BJ (cell line): Measurements from ENCODE around the gene TAAR8. TPM values are rescaled to one million over a fixed set of nuclear protein-coding genes. Genes with fewer than 3 reads are reported as not detected.

Experiments
- CTCF ChIA-PET: fragments of 350-600 bp; formaldehyde crosslinking; extraction: SDS; loops from one replicate; lab custom pipeline; 2021; ENCODE audit warnings: antibody characterized with exemption, inconsistent platforms; lab: Yijun Ruan, JAX
- POLR2A ChIA-PET: fragments of 300-600 bp; sonication (Branson Sonifier 250); formaldehyde crosslinking; extraction: SDS; loops from one replicate; lab custom pipeline; 2021; ENCODE audit warnings: antibody characterized with exemption; lab: Charles Lee
- DNase-seq: peaks from one replicate; pipeline ENCODE4 v3.0.0-alpha.2; 2011; ENCODE audit warnings: low read depth
- H3K27me3 ChIP-seq: 2 replicates; pipeline ENCODE4 v1.6.0; 2011; ENCODE audit warnings: low read length; ENCODE audit not compliant: control insufficient read depth, insufficient read depth
- H3K36me3 ChIP-seq: 2 replicates; pipeline ENCODE4 v1.5.1; 2011; ENCODE audit warnings: low read length; ENCODE audit not compliant: control insufficient read depth, insufficient read depth
- H3K4me3 ChIP-seq: 2 replicates; pipeline ENCODE4 v1.5.1; 2011; ENCODE audit warnings: low read depth, mild to moderate bottlenecking, control low read depth, low read length
- CTCF ChIP-seq: IDR thresholded peaks from 2 replicates; pipeline ENCODE4 v1.5.1; 2011; ENCODE audit warnings: low read depth, mild to moderate bottlenecking, control low read depth, inconsistent platforms, low read length, moderate library complexity; ENCODE audit not compliant: insufficient read depth
- polyA minus RNA-seq: library from RNA; depleted of rRNA, polyadenylated mRNA; stranded (reverse); fragments of >200 nt; gene quantifications from 2 replicates; pipeline ENCODE4 v1.2.3, GENCODE V29; 2011; rRNA and poly(A)+ RNA removed
- polyA plus RNA-seq: library from polyadenylated mRNA; depleted of rRNA; stranded (reverse); fragments of >200 nt; gene quantifications from 2 replicates; pipeline ENCODE4 v1.2.3, GENCODE V29; 2011; rRNA removed

The TAAR8 gene
- polyA plus RNA-seq: not detected in 2 replicates
- not detected in 2 replicates for polyA minus RNA-seq

GRCh38 chr6:132552372-132552771 lies at the start of gene TAAR8:
TSS of gene TAAR8 (plus strand) at chr6:132552672. CDS start at chr6:132552693, 21 bp downstream.
- H3K27me3 ChIP-seq: no peaks in the 10 kb centered on the region
- TF ChIP-seq CTCF: no peak
- POLR2A ChIA-PET: no interaction called here
- H3K4me3 ChIP-seq: no peak within 1 kb of the TSS
- H3K36me3 ChIP-seq: no peaks in the 10 kb centered on the region
- CTCF ChIA-PET: no interaction called here
- no peak for DNase-seq

- TF ChIP-seq CTCF: no peak
- no peak for DNase-seq
- Histone ChIP-seq H3K27me3 (no peaks in the 10 kb centered on the region), H3K4me3 (no peak overlapping the region), H3K36me3 (no peaks in the 10 kb centered on the region; the same call in 1 of the 2 replicates)
- CTCF ChIA-PET: interaction anchor here (1.1 to 1.5 kb wide), 2 partner anchors 9 to 206 kb away, joined by 3 read pairs; no protein-coding TSS in a partner anchor
- POLR2A ChIA-PET: no interaction called here
Observed at GRCh38 chr6:132504757-132505156, 47.7 kb upstream of the TAAR8 start.

GRCh38 chr6:132505158-132505557 lies 47.3 kb upstream of the TAAR8 start:
- Histone ChIP-seq H3K36me3 (no peaks in the 10 kb centered on the region; the same call in 1 of the 2 replicates), H3K27me3 (no peaks in the 10 kb centered on the region), H3K4me3 (no peak overlapping the region)
- TF ChIP-seq CTCF: no peak
- ChIA-PET POLR2A (no interaction called here), CTCF (interaction anchor here (0.7 to 1.5 kb wide), 3 partner anchors 10 to 225 kb away, joined by 3 read pairs; no protein-coding TSS in a partner anchor)
- no peak for DNase-seq

- H3K27me3 ChIP-seq: no peaks in the 10 kb centered on the region
- no peak overlapping the region for H3K4me3 ChIP-seq
- H3K36me3 ChIP-seq: no peaks in the 10 kb centered on the region
- CTCF ChIA-PET: no interaction called here
- POLR2A ChIA-PET: no interaction called here
- no peak for DNase-seq
- TF ChIP-seq CTCF: no peak
Observed at GRCh38 chr6:132506461-132506860, 46.0 kb upstream of the TAAR8 start.

- CTCF ChIA-PET: no interaction called here
- no peaks in the 10 kb centered on the region for H3K36me3 ChIP-seq
Observed at GRCh38 chr6:132506869-132507808, 45.3 kb upstream of the TAAR8 start.

More at GRCh38 chr6:132506869-132507808, 45.3 kb upstream of the TAAR8 start:
- Histone ChIP-seq H3K27me3 (no peaks in the 10 kb centered on the region), H3K4me3 (no peak overlapping the region)
- no peak for TF ChIP-seq CTCF
- POLR2A ChIA-PET: no interaction called here
- DNase-seq: no peak
